ENCODE results near the gene SFTPD.

DNA sequence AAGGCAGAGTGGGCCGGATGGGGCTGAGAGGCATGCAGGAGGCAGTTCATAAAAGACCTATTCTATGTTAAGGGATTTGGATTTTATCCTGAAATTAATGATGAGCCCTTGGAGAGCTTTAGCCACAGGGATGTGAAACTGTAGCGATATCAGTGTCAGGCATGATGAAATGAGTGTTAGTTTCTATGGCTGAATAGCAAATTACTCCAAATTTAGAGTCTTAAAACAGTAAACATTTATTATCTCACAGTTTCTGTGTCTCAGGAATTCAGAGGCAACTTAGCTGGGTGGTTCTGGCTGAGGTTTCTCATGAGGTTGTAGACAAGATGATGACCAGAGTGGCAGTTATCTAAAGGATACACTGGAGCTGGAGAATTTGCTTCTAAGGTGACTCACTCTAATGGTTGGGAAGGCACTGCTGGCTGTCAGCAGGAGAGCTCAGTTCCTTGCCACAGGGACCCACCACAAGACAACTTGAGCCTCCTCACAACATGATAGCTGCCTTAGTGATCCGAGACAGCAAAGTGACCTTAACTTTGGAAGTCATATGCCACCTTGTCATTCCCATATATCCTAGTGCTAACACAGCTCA lies 36.7 kb upstream of the SFTPD start:
- no peak for TF ChIP-seq POLR2A (IDR thresholded peaks at IDR 0.05; ENCODE audit: low read depth, low read length)
- no peak for TF ChIP-seq POLR2AphosphoS5 (IDR thresholded peaks at IDR 0.05; ENCODE audit: low read depth, low read length)
